Adrenal gland (tissue), 5 donors: Measurements from ENCODE around the gene NADSYN1.

Experiments used
- POLR2A ChIP-seq, 2 donors: fragments of 450-650 bp; IDR thresholded peaks; one replicate each; pipeline ENCODE4 v1.6.1; 2017; ENCODE audit warnings: antibody characterized with exemption in 2 of 2, mild to moderate bottlenecking in 2 of 2, moderate library complexity in 1 of 2
- TF ChIP-seq, protein P1 (sequence below), 6 experiments: fragments of 450-650 bp in 4 of 6; fragments of 200-600 bp in 2 of 6; sonication (generic) in 1 of 6; IDR thresholded peaks; 1 replicate in 5 of 6; 2 replicates in 1 of 6; pipeline versions ENCODE4 v1.5.1 to v1.8.0; 2016 to 2021; ENCODE audit warnings: antibody characterized with exemption in 6 of 6, mild to moderate bottlenecking in 2 of 6, moderate library complexity in 1 of 6
- donor health status: DM: no; HTN: no; CAD: no.

- TF ChIP-seq, protein P1, sequence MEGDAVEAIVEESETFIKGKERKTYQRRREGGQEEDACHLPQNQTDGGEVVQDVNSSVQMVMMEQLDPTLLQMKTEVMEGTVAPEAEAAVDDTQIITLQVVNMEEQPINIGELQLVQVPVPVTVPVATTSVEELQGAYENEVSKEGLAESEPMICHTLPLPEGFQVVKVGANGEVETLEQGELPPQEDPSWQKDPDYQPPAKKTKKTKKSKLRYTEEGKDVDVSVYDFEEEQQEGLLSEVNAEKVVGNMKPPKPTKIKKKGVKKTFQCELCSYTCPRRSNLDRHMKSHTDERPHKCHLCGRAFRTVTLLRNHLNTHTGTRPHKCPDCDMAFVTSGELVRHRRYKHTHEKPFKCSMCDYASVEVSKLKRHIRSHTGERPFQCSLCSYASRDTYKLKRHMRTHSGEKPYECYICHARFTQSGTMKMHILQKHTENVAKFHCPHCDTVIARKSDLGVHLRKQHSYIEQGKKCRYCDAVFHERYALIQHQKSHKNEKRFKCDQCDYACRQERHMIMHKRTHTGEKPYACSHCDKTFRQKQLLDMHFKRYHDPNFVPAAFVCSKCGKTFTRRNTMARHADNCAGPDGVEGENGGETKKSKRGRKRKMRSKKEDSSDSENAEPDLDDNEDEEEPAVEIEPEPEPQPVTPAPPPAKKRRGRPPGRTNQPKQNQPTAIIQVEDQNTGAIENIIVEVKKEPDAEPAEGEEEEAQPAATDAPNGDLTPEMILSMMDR (IDR thresholded peaks at IDR 0.05): no peak
- TF ChIP-seq POLR2A (IDR thresholded peaks at IDR 0.05): no peak
These were observed 46.3 kb upstream of the NADSYN1 start for GRCh38 chr11:71406681-71407080.
